Mammary epithelial cell (primary cell): ENCODE measurements around the gene SLC23A2.

Source experiments
- CTCF ChIP-seq, 2 donors: IDR thresholded peaks in 1 of 2; conservative IDR thresholded peaks in 1 of 2; 2 replicates each; pipeline ENCODE4 v1.5.1; 2011 to 2012; ENCODE audit warnings: inconsistent platforms in 2 of 2, low read length in 2 of 2, mild to moderate bottlenecking in 2 of 2, control low read depth in 1 of 2, low read depth in 1 of 2; ENCODE audit not compliant: insufficient read depth in 1 of 2; ENCODE audit errors: extremely low read depth in 1 of 2
- EZH2 ChIP-seq: IDR thresholded peaks from 2 replicates; pipeline ENCODE4 v1.6.1; 2012; ENCODE audit warnings: low read length, inconsistent platforms, borderline replicate concordance

- TF ChIP-seq EZH2: no peak
- TF ChIP-seq CTCF (conservative IDR thresholded peaks at IDR 0.05 in 1 of 2, IDR thresholded peaks at IDR 0.05 in 1 of 2; ENCODE audit: extremely low read depth in 1 of 2, insufficient read depth in 1 of 2, low read depth in 1 of 2, low read length in 2 of 2): no peak
These were observed 39.0 kb upstream of the SLC23A2 start for GRCh38 chr20:5040345-5040744.
